Right lobe of liver (tissue), 4 donors: ENCODE data around the gene PRKCI.

ENCODE experiments used
- CTCF ChIP-seq, 4 donors: fragments of 200-600 bp in 3 of 4; fragments of 450-650 bp in 1 of 4; IDR thresholded peaks; one replicate each; pipeline versions ENCODE4 v1.5.1 to v1.8.0; 2016 to 2022; ENCODE audit warnings: antibody characterized with exemption in 4 of 4, mild to moderate bottlenecking in 2 of 4
- POLR2A ChIP-seq: fragments of 450-650 bp; IDR thresholded peaks from one replicate; pipeline ENCODE4 v1.6.1; 2017; ENCODE audit warnings: antibody characterized with exemption, mild to moderate bottlenecking
- donor health status: DM: no; HTN: no; CAD: no.
- donor health status: DM: no; HTN: no; CAD: no.
- donor health status: DM: no; HTN: yes; CAD: no.

- no peak for TF ChIP-seq CTCF (IDR thresholded peaks at IDR 0.05)
- no peak for TF ChIP-seq POLR2A
Measured at GRCh38 chr3:170232266-170232665, 10.0 kb downstream of the PRKCI start.
